Stimulated activated effector memory CD8-positive, alpha-beta T cell treated with anti-CD3 and anti-CD28 coated beads, Interleukin-12 subunit alpha, Interleukin-12 subunit beta, amount 100 ng/mL, for 72 hours (primary cell): ENCODE data around the gene CKB.

Experiments used
- ATAC-seq: fragments of 150-1000 bp; cut with Tn5 transposase; 2 replicates; pipeline ENCODE4 v1.10.0; 2021
- DNase-seq, 2 donors: peaks; one replicate each; pipeline ENCODE4 v3.0.0; 2021 to 2022; ENCODE audit warnings: low spot score in 2 of 2
- H3K27ac Mint-ChIP-seq: one replicate; pipeline ENCODE4 v1.8.0; 2022; ENCODE audit warnings: mild to moderate bottlenecking, mixed read lengths
- H3K36me3 Mint-ChIP-seq: one replicate; pipeline ENCODE4 v1.8.0; 2022; ENCODE audit warnings: mild to moderate bottlenecking, mixed read lengths
- H3K4me1 Mint-ChIP-seq: one replicate; pipeline ENCODE4 v1.8.0; 2022; ENCODE audit warnings: mixed read lengths
- H3K4me3 Mint-ChIP-seq: one replicate; pipeline ENCODE4 v1.8.0; 2022; ENCODE audit warnings: mild to moderate bottlenecking, mixed read lengths
- H3K9me3 Mint-ChIP-seq: one replicate; pipeline ENCODE4 v1.8.0; 2022; ENCODE audit warnings: mixed read lengths

Gene CKB

DNA sequence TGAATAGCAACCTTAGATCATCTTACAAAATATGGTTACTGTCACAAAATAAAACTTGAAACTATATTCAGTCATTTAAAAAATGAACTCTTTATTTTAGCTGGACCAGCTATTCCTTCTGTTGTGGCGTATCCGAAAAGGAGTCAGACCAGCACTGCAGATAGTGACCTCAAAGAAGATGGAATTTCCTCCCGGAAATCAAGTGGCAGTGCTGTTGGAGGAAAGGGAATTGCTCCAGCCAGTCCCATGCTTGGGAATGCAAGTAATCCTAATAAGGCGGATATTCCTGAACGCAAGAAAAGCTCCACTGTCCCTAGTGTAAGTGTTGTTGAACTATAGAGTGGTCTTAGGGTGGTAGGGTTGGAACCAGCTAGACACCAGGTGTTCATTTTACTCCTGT is 47.7 kb downstream of the CKB start:
- Mint-ChIP-seq H3K9me3 (no peaks in the 10 kb centered on the region), H3K36me3 (peaks cover 100% of the 10 kb centered on the region), H3K27ac (no peak overlapping the region), H3K4me3 (no peak overlapping the region), H3K4me1 (peaks cover 4% of the 10 kb centered on the region)
- no peak for ATAC-seq
- DNase-seq = no peak

DNA sequence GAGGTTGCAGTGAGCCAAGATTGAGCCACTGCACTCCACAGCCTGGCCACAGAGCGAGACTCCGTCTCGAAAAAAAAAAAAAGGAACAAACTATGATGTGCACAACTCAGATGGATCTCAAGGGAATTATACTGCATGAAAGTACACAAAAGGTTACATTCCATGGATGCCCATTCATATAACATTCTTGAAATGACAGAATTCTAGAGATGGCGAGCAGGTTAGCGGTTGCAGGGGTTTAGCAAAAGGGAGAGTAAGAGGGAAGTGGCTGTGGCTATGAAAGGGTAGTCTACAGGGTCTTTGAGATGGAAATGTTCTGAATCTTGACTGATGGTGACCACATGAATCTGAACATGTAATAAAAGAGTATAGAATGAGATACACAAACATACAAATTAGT is 49.7 kb downstream of the CKB start:
- no peaks in the 10 kb centered on the region for H3K9me3 Mint-ChIP-seq
- no peak overlapping the region for H3K27ac Mint-ChIP-seq
- peaks cover 100% of the 10 kb centered on the region for H3K36me3 Mint-ChIP-seq
- ATAC-seq (peak; percentile 72), DNase-seq (no peak)
- no peak overlapping the region for H3K4me3 Mint-ChIP-seq
- H3K4me1 Mint-ChIP-seq = peaks cover 4% of the 10 kb centered on the region
